Urinary bladder (tissue), 4 donors: ENCODE results near the gene ERICH6B. TPM values are rescaled to one million over a fixed set of nuclear protein-coding genes. Genes with fewer than 3 reads are reported as not detected.

Experiments
- DNase-seq: peaks from one replicate; pipeline ENCODE4 v3.0.0-alpha.2; 2015; ENCODE audit errors: extremely low spot score
- H3K27ac ChIP-seq: one replicate; pipeline ENCODE4 v1.5.1; 2013; ENCODE audit warnings: low read depth, mild to moderate bottlenecking, moderate library complexity
- H3K36me3 ChIP-seq: one replicate; pipeline ENCODE4 v1.6.1; 2013; ENCODE audit warnings: mild to moderate bottlenecking, moderate library complexity; ENCODE audit not compliant: insufficient read depth
- H3K4me1 ChIP-seq: one replicate; pipeline ENCODE4 v1.6.1; 2013; ENCODE audit warnings: mild to moderate bottlenecking, moderate library complexity; ENCODE audit not compliant: insufficient read depth
- H3K4me3 ChIP-seq: one replicate; pipeline ENCODE4 v1.5.1; 2013; ENCODE audit warnings: low read depth, low read length
- WGBS: extraction: QIAGEN DNeasy Blood & Tissue Kit; methylation state at CpG from one replicate; pipeline ENCODE4 v1.1.7; 2013; 5-methylcytosine and 5-hydroxymethylcytosine counted together
- polyA plus RNA-seq: library from polyadenylated mRNA; stranded (reverse); fragments of 200-250 nt; gene quantifications from one replicate; pipeline ENCODE4 v1.2.3, GENCODE V29; 2013
- total RNA-seq: library from RNA; depleted of rRNA; stranded (reverse); fragments of >200 nt; gene quantifications from one replicate; pipeline ENCODE4 v1.2.3, GENCODE V29; 2014
- donor health status: healthy with polysubstance abuse.
- donor health status: healthy.

ERICH6B gene
- total and polyA plus RNA-seq, 2 donors = not detected

- DNase-seq = no peak
- no peak overlapping the region for H3K27ac ChIP-seq
- H3K36me3 ChIP-seq = no peaks in the 10 kb centered on the region
- 86% methylated on average over 2 of the region's 2 CpGs for WGBS
- no peaks in the 10 kb centered on the region for H3K4me1 ChIP-seq
- no peak overlapping the region for H3K4me3 ChIP-seq
These were observed 22.8 kb downstream of the ERICH6B start for GRCh38 chr13:45592758-45593157.

GRCh38 chr13:45590066-45590465 lies 25.5 kb downstream of the ERICH6B start:
- WGBS = 79% methylated on average over 4 of the region's 4 CpGs
- no peak overlapping the region for H3K27ac ChIP-seq

GRCh38 chr13:45587897-45588296 lies 27.6 kb downstream of the ERICH6B start:
- no peak for DNase-seq
- Histone ChIP-seq H3K4me3 (no peak overlapping the region), H3K27ac (no peak overlapping the region), H3K4me1 (no peaks in the 10 kb centered on the region), H3K36me3 (no peaks in the 10 kb centered on the region)
- 93% methylated on average over 1 of the region's 1 CpG for WGBS

More at GRCh38 chr13:45590066-45590465, 25.5 kb downstream of the ERICH6B start:
- Histone ChIP-seq H3K4me1 (no peaks in the 10 kb centered on the region), H3K4me3 (no peak overlapping the region), H3K36me3 (no peaks in the 10 kb centered on the region)
- DNase-seq = no peak

GRCh38 chr13:45584816-45585215 lies 30.7 kb downstream of the ERICH6B start:
- Histone ChIP-seq H3K36me3 (no peaks in the 10 kb centered on the region), H3K4me3 (no peak overlapping the region), H3K27ac (no peak overlapping the region), H3K4me1 (no peaks in the 10 kb centered on the region)
- WGBS = 78% methylated on average over 6 of the region's 6 CpGs
- DNase-seq = no peak

GRCh38 chr13:45582408-45583076 lies 33.0 kb downstream of the ERICH6B start:
- no peaks in the 10 kb centered on the region for H3K36me3 ChIP-seq
- no peak overlapping the region for H3K27ac ChIP-seq
- H3K4me1 ChIP-seq = no peaks in the 10 kb centered on the region
- H3K4me3 ChIP-seq = no peak overlapping the region
- 48% methylated on average over 3 of the region's 3 CpGs for WGBS
- DNase-seq = no peak

GRCh38 chr13:45576466-45576865 lies 39.1 kb downstream of the ERICH6B start:
- no peak for DNase-seq
- Histone ChIP-seq H3K4me1 (no peaks in the 10 kb centered on the region), H3K27ac (no peak overlapping the region), H3K36me3 (no peaks in the 10 kb centered on the region), H3K4me3 (no peak overlapping the region)
- 87% methylated on average over 4 of the region's 4 CpGs for WGBS

GRCh38 chr13:45575830-45576180 lies 39.7 kb downstream of the ERICH6B start:
- no peak overlapping the region for H3K4me3 ChIP-seq
- DNase-seq = no peak
- no peaks in the 10 kb centered on the region for H3K36me3 ChIP-seq
- H3K4me1 ChIP-seq = no peaks in the 10 kb centered on the region
- H3K27ac ChIP-seq = no peak overlapping the region
- 65% methylated on average over 1 of the region's 1 CpG for WGBS

- no peak for DNase-seq
- Histone ChIP-seq H3K36me3 (no peaks in the 10 kb centered on the region), H3K4me1 (no peaks in the 10 kb centered on the region), H3K27ac (no peak overlapping the region), H3K4me3 (no peak overlapping the region)
- WGBS = 87% methylated on average over 16 of the region's 16 CpGs
These were observed 40.3 kb downstream of the ERICH6B start for GRCh38 chr13:45575146-45575829.

- no peak for DNase-seq
- no peaks in the 10 kb centered on the region for H3K4me1 ChIP-seq
- no peak overlapping the region for H3K4me3 ChIP-seq
- no peak overlapping the region for H3K27ac ChIP-seq
- no peaks in the 10 kb centered on the region for H3K36me3 ChIP-seq
These were observed 50.2 kb downstream of the ERICH6B start for GRCh38 chr13:45565331-45565730.

GRCh38 chr13:45564133-45564776 lies 51.3 kb downstream of the ERICH6B start:
- Histone ChIP-seq H3K36me3 (no peaks in the 10 kb centered on the region), H3K4me1 (no peaks in the 10 kb centered on the region), H3K4me3 (no peak overlapping the region), H3K27ac (no peak overlapping the region)
- DNase-seq = no peak
- WGBS = 26% methylated on average over 3 of the region's 3 CpGs

GRCh38 chr13:45554604-45555109 lies 60.9 kb downstream of the ERICH6B start:
- DNase-seq = no peak
- Histone ChIP-seq H3K36me3 (no peaks in the 10 kb centered on the region), H3K4me3 (no peak overlapping the region), H3K27ac (no peak overlapping the region), H3K4me1 (no peaks in the 10 kb centered on the region)
- WGBS = 87% methylated on average over 4 of the region's 4 CpGs

GRCh38 chr13:45548281-45548680 lies 67.3 kb downstream of the ERICH6B start:
- H3K4me3 ChIP-seq = no peak overlapping the region
- 53% methylated on average over 6 of the region's 6 CpGs for whole genome bisulfite sequencing
- H3K27ac ChIP-seq = no peak overlapping the region
- no peaks in the 10 kb centered on the region for H3K36me3 ChIP-seq
- no peaks in the 10 kb centered on the region for H3K4me1 ChIP-seq
- no peak for DNase-seq

- H3K36me3 ChIP-seq = no peaks in the 10 kb centered on the region
- no peaks in the 10 kb centered on the region for H3K4me1 ChIP-seq
- no peak overlapping the region for H3K27ac ChIP-seq
- WGBS = 70% methylated on average over 8 of the region's 8 CpGs
- H3K4me3 ChIP-seq = no peak overlapping the region
- DNase-seq = no peak
These were observed 69.2 kb downstream of the ERICH6B start for GRCh38 chr13:45546410-45546765.
